Peyer's patch (tissue), 4 donors: ENCODE data around the gene RPS21. TPM values are rescaled to one million over a fixed set of nuclear protein-coding genes. Genes with fewer than 3 reads are reported as not detected.
A peak's percentile ranks its signal among the peaks of the same experiment; 100 is the strongest.

Experiments
- DNase-seq, 3 donors: peaks; one replicate each; pipeline ENCODE4 v3.0.0-alpha.2; 2017 to 2019
- H3K27ac ChIP-seq, 4 donors: fragments of 200-600 bp; sonication (generic); one replicate each; pipeline ENCODE4 v1.5.1; 2016 to 2019
- H3K27me3 ChIP-seq, 2 donors: fragments of 200-600 bp; sonication (generic); one replicate each; pipeline ENCODE4 v1.5.1; 2019
- H3K36me3 ChIP-seq, 3 donors: fragments of 200-600 bp; sonication (generic); one replicate each; pipeline ENCODE4 v1.5.1; 2016 to 2019
- H3K4me1 ChIP-seq, 4 donors: fragments of 200-600 bp; sonication (generic); one replicate each; pipeline ENCODE4 v1.5.1; 2016 to 2019
- H3K4me3 ChIP-seq, 4 donors: fragments of 200-600 bp; sonication (generic); 1 replicate in 3 of 4; 2 replicates in 1 of 4; pipeline ENCODE4 v1.5.1; 2016 to 2019; ENCODE audit warnings: mild to moderate bottlenecking in 1 of 4
- H3K9me3 ChIP-seq, 4 donors: fragments of 200-600 bp; sonication (generic); one replicate each; pipeline ENCODE4 v1.5.1; 2016 to 2019; ENCODE audit warnings: mild to moderate bottlenecking in 1 of 4
- CTCF ChIP-seq, 6 experiments: fragments of 450-650 bp in 4 of 6; fragments of 200-600 bp in 2 of 6; sonication (generic) in 1 of 6; IDR thresholded peaks; one replicate each; pipeline ENCODE4 v1.5.1; 2017 to 2019; ENCODE audit warnings: antibody characterized with exemption in 6 of 6, mild to moderate bottlenecking in 3 of 6, moderate library complexity in 1 of 6
- POLR2A ChIP-seq, 2 donors: fragments of 450-650 bp; IDR thresholded peaks; one replicate each; pipeline ENCODE4 v1.5.1; 2017; ENCODE audit warnings: antibody characterized with exemption in 2 of 2, mild to moderate bottlenecking in 2 of 2, moderate library complexity in 2 of 2
- total RNA-seq, 4 donors: library from RNA; depleted of rRNA; stranded (reverse); fragments of >200 nt; gene quantifications; one replicate each; pipeline ENCODE4 v1.1.0, GENCODE V29; 2016

The RPS21 gene
- total RNA-seq, 4 donors from 2014 or later = 507 to 769 (median 622) TPM

- H3K36me3 ChIP-seq = no peaks in the 10 kb centered on the region
- TF ChIP-seq POLR2A (IDR thresholded peaks at IDR 0.05) (no peak), CTCF (IDR thresholded peaks at IDR 0.05) (no peak)
- peaks cover under 1 to 23% (median 11%) of the 10 kb centered on the region in 4 donors for H3K4me1 ChIP-seq
- H3K27ac ChIP-seq = no peak overlapping the region
- H3K4me3 ChIP-seq = no peak overlapping the region
- DNase-seq = no peak
- H3K27me3 ChIP-seq = no peaks in the 10 kb centered on the region
- H3K9me3 ChIP-seq = no peaks in the 10 kb centered on the region
Measured at GRCh38 chr20:62402456-62403150, 15.7 kb downstream of the RPS21 start.

GRCh38 chr20:62403331-62403730 lies 16.4 kb downstream of the RPS21 start:
- peaks cover 6 to 31% (median 13%) of the 10 kb centered on the region in 4 donors for H3K4me1 ChIP-seq
- no peaks in the 10 kb centered on the region for H3K36me3 ChIP-seq
- no peak for DNase-seq
- no peaks in the 10 kb centered on the region for H3K9me3 ChIP-seq
- no peak overlapping the region for H3K27ac ChIP-seq
- no peaks in the 10 kb centered on the region for H3K27me3 ChIP-seq
- no peak for TF ChIP-seq POLR2A (IDR thresholded peaks at IDR 0.05)
- no peak for TF ChIP-seq CTCF (IDR thresholded peaks at IDR 0.05)
- no peak overlapping the region for H3K4me3 ChIP-seq

- Histone ChIP-seq H3K4me1 (peaks cover 6 to 39% (median 13%) of the 10 kb centered on the region in 4 donors), H3K9me3 (no peaks in the 10 kb centered on the region), H3K36me3 (no peaks in the 10 kb centered on the region), H3K27ac (no peak overlapping the region), H3K27me3 (no peaks in the 10 kb centered on the region), H3K4me3 (no peak overlapping the region)
- TF ChIP-seq POLR2A (IDR thresholded peaks at IDR 0.05) = no peak
- TF ChIP-seq CTCF (IDR thresholded peaks at IDR 0.05) = no peak
- no peak for DNase-seq
Measured at GRCh38 chr20:62404112-62404665, 17.3 kb downstream of the RPS21 start.

- no peak overlapping the region for H3K4me3 ChIP-seq
- TF ChIP-seq POLR2A (IDR thresholded peaks at IDR 0.05) (no peak), CTCF (IDR thresholded peaks at IDR 0.05) (no peak)
- no peak overlapping the region for H3K27ac ChIP-seq
- no peak for DNase-seq
- H3K4me1 ChIP-seq = peaks cover 6 to 45% (median 17%) of the 10 kb centered on the region in 4 donors
- H3K9me3 ChIP-seq = no peaks in the 10 kb centered on the region
- no peaks in the 10 kb centered on the region for H3K27me3 ChIP-seq
- H3K36me3 ChIP-seq = no peaks in the 10 kb centered on the region
Measured at GRCh38 chr20:62404761-62405107, 17.8 kb downstream of the RPS21 start.

GRCh38 chr20:62405108-62405980 lies 18.4 kb downstream of the RPS21 start:
- no peaks in the 10 kb centered on the region for H3K36me3 ChIP-seq
- H3K4me1 ChIP-seq = peaks cover 6 to 51% (median 23%) of the 10 kb centered on the region in 4 donors
- H3K27me3 ChIP-seq = no peaks in the 10 kb centered on the region
- peak overlapping the region in 2 of 4 donors; percentile 58 to 75 for H3K4me3 ChIP-seq
- H3K27ac ChIP-seq = no peak overlapping the region
- DNase-seq = peak in 1 of 3 donors; percentile 56
- no peak for TF ChIP-seq POLR2A (IDR thresholded peaks at IDR 0.05)
- TF ChIP-seq CTCF (IDR thresholded peaks at IDR 0.05) = peak in 3 of 6 experiments; percentile 14 to 50 (median 34)
- no peaks in the 10 kb centered on the region for H3K9me3 ChIP-seq
